Activated naive CD4-positive, alpha-beta T cell treated with Interleukin-2 at 50 U/mL for 16 hours (primary cell): Measurements from ENCODE around the gene IL21.
"Not testable (repeated sequence)": the region's sequence is repeated elsewhere in the genome, so short reads cannot be mapped to it uniquely, and the experiment has no call there.

ENCODE experiments used
- DNase-seq: peaks from one replicate; pipeline ENCODE4 v3.0.0-alpha.2; 2020

The IL21 gene

GRCh38 chr4:122577189-122577553, 43.7 kb downstream of the IL21 start:
- no peak for DNase-seq

DNA sequence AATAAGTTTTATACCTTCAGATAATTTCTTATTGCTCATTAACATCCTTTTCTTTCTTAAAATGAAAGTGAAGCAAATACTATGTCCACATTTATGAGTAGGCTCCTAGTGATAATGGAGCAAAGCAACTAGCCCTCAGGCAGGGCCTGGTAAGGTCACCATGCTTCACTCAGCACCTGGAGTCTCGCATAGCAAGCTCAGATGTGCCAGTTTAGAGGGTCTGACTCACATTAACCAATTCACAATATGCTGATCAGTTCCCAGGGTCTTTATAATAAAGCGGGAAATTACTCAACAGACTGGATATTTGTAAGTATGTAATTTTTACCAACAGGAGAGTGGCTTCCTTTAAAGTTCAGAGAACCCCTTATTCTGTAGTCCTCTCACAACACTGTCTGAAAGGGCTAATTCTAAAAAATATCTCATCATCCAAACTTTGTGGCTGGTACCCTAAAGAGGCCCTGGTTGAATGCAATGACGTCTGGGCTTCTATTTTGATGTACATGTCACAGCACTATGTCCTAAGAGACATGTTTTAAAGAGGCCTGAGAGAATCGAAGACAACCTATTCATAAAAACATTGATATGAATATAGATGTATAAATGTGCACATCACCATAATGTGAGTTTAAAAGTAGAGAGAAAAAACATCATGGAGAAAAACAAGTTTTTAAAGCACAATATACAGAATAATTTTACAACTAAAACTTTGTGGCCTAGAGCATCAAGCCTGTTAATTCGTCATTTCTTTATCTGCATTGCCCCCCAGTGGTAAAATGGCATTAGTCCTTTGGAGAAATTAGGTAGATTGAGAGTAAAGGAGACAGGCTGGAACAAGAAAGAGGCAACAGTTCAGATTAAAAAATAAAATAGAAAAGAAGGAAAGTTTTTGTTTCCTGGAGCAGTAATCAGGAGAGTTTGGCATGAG, 44.3 kb downstream of the IL21 start:
- peak; percentile 12 for DNase-seq

GRCh38 chr4:122574347-122574746, 46.5 kb downstream of the IL21 start:
- DNase-seq, result not testable (repeated sequence)

- no peak for DNase-seq
Observed at GRCh38 chr4:122562449-122562848, 58.4 kb downstream of the IL21 start.
